HEK293 (cell line): ENCODE data around the gene RTTN.

Experiments used
- CTCF ChIA-PET: fragments of 350-600 bp; formaldehyde crosslinking; extraction: SDS; loops from one replicate; lab custom pipeline; 2021; ENCODE audit warnings: antibody characterized with exemption; lab: Yijun Ruan, JAX
- POLR2A ChIA-PET: fragments of 300-600 bp; formaldehyde crosslinking; extraction: SDS; loops from one replicate; lab custom pipeline; 2020; ENCODE audit warnings: antibody characterized with exemption, inconsistent platforms; lab: Yijun Ruan, JAX
- H3K27ac ChIP-seq: fragments of 200-500 bp; sonication (Bioruptor generic); 2 replicates; pipeline ENCODE4 v1.5.1; 2014; ENCODE audit warnings: low read depth, low read length, control low read depth, inconsistent platforms; ENCODE audit errors: extremely low read depth
- H3K36me3 ChIP-seq, 2 experiments: fragments of 200-500 bp in 1 of 2; sonication (Bioruptor generic) in 1 of 2; 1 replicate in 1 of 2; 2 replicates in 1 of 2; pipeline ENCODE4 v1.5.1; 2014 to 2017; ENCODE audit warnings: inconsistent platforms in 2 of 2, low read length in 2 of 2; ENCODE audit not compliant: control insufficient read depth in 2 of 2, insufficient read depth in 1 of 2
- H3K4me1 ChIP-seq: fragments of 200-500 bp; sonication (Bioruptor generic); 2 replicates; pipeline ENCODE4 v1.5.1; 2014; ENCODE audit warnings: mild to moderate bottlenecking, low read length, inconsistent platforms; ENCODE audit not compliant: control insufficient read depth, insufficient read depth
- H3K4me3 ChIP-seq: 2 replicates; pipeline ENCODE4 v1.5.1; 2011; ENCODE audit warnings: low read depth, mild to moderate bottlenecking, control low read depth, low read length, moderate library complexity
- H3K9me3 ChIP-seq: fragments of 200-500 bp; sonication (Bioruptor generic); 2 replicates; pipeline ENCODE4 v1.5.1; 2014; ENCODE audit warnings: low read depth, low read length, inconsistent platforms; ENCODE audit not compliant: control insufficient read depth, insufficient read depth
- KLF7 ChIP-seq: fragments of 450-650 bp; formaldehyde crosslinking; IDR thresholded peaks from 2 replicates; pipeline ENCODE4 v1.5.1; 2016; ENCODE audit warnings: missing biosample characterization, missing genetic modification characterization, borderline replicate concordance
- MZF1 ChIP-seq: fragments of 450-650 bp; formaldehyde crosslinking; IDR thresholded peaks from 2 replicates; pipeline ENCODE4 v1.5.1; 2017; ENCODE audit warnings: missing biosample characterization, missing genetic modification characterization, borderline replicate concordance
- SALL2 ChIP-seq: fragments of 450-650 bp; formaldehyde crosslinking; IDR thresholded peaks from 2 replicates; pipeline ENCODE4 v1.5.0; 2017; ENCODE audit warnings: missing biosample characterization, mild to moderate bottlenecking, missing genetic modification characterization, borderline replicate concordance
- SP2 ChIP-seq: fragments of 450-650 bp; formaldehyde crosslinking; IDR thresholded peaks from 2 replicates; pipeline ENCODE4 v1.5.1; 2016; ENCODE audit warnings: missing biosample characterization, missing genetic modification characterization
- SP7 ChIP-seq: fragments of 450-650 bp; formaldehyde crosslinking; IDR thresholded peaks from 2 replicates; pipeline ENCODE4 v1.5.1; 2016; ENCODE audit warnings: missing biosample characterization, missing genetic modification characterization
- ZBTB48 ChIP-seq: fragments of 450-650 bp; formaldehyde crosslinking; IDR thresholded peaks from 2 replicates; pipeline ENCODE4 v1.5.1; 2016; ENCODE audit warnings: missing biosample characterization, missing genetic modification characterization
- ZBTB7A ChIP-seq: fragments of 450-650 bp; formaldehyde crosslinking; IDR thresholded peaks from 2 replicates; pipeline ENCODE4 v1.5.1; 2016; ENCODE audit warnings: low read depth, missing biosample characterization, missing genetic modification characterization
- ZFP3 ChIP-seq: fragments of 450-650 bp; formaldehyde crosslinking; IDR thresholded peaks from 2 replicates; pipeline ENCODE4 v1.5.1; 2016; ENCODE audit warnings: low read depth, missing biosample characterization, missing genetic modification characterization
- ZNF114 ChIP-seq: fragments of 450-650 bp; formaldehyde crosslinking; IDR thresholded peaks from 2 replicates; pipeline ENCODE4 v1.5.0; 2017; ENCODE audit warnings: missing biosample characterization, missing genetic modification characterization
- ZNF138 ChIP-seq: fragments of 450-650 bp; formaldehyde crosslinking; IDR thresholded peaks from 2 replicates; pipeline ENCODE4 v1.5.1; 2016; ENCODE audit warnings: missing biosample characterization, missing genetic modification characterization, borderline replicate concordance
- ZNF146 ChIP-seq: fragments of 450-650 bp; formaldehyde crosslinking; IDR thresholded peaks from 2 replicates; pipeline ENCODE4 v1.5.1; 2016; ENCODE audit warnings: missing biosample characterization, missing genetic modification characterization
- ZNF157 ChIP-seq: fragments of 450-650 bp; formaldehyde crosslinking; IDR thresholded peaks from 2 replicates; pipeline ENCODE4 v1.5.1; 2016; ENCODE audit warnings: missing biosample characterization, missing genetic modification characterization
- ZNF211 ChIP-seq: fragments of 450-650 bp; formaldehyde crosslinking; IDR thresholded peaks from 2 replicates; pipeline ENCODE4 v1.5.1; 2016; ENCODE audit warnings: low read depth, missing biosample characterization, missing genetic modification characterization
- ZNF223 ChIP-seq: fragments of 450-650 bp; formaldehyde crosslinking; IDR thresholded peaks from 2 replicates; pipeline ENCODE4 v1.5.1; 2016; ENCODE audit warnings: missing biosample characterization, missing genetic modification characterization
- ZNF248 ChIP-seq: fragments of 450-650 bp; formaldehyde crosslinking; IDR thresholded peaks from 2 replicates; pipeline ENCODE4 v1.5.1; 2017; ENCODE audit warnings: missing biosample characterization, missing genetic modification characterization
- ZNF311 ChIP-seq: fragments of 450-650 bp; formaldehyde crosslinking; IDR thresholded peaks from 2 replicates; pipeline ENCODE4 v1.5.1; 2017; ENCODE audit warnings: missing biosample characterization, missing genetic modification characterization, borderline replicate concordance
- ZNF335 ChIP-seq: fragments of 450-650 bp; formaldehyde crosslinking; conservative IDR thresholded peaks from 2 replicates; pipeline ENCODE4 v1.5.1; 2016; ENCODE audit warnings: missing biosample characterization, missing genetic modification characterization
- ZNF341 ChIP-seq: fragments of 450-650 bp; formaldehyde crosslinking; IDR thresholded peaks from 2 replicates; pipeline ENCODE4; 2016; ENCODE audit warnings: low read depth, missing biosample characterization, missing genetic modification characterization
- ZNF366 ChIP-seq: fragments of 450-650 bp; formaldehyde crosslinking; conservative IDR thresholded peaks from 2 replicates; pipeline ENCODE4 v1.5.1; 2016; ENCODE audit warnings: missing biosample characterization, missing genetic modification characterization
- ZNF37A ChIP-seq: fragments of 450-650 bp; IDR thresholded peaks from 2 replicates; pipeline ENCODE4 v1.5.1; 2018; ENCODE audit warnings: missing biosample characterization, missing genetic modification characterization
- ZNF391 ChIP-seq: fragments of 450-650 bp; formaldehyde crosslinking; IDR thresholded peaks from 2 replicates; pipeline ENCODE4 v1.5.1; 2016; ENCODE audit warnings: low read depth, missing biosample characterization, missing genetic modification characterization, borderline replicate concordance
- ZNF596 ChIP-seq: fragments of 450-650 bp; IDR thresholded peaks from 2 replicates; pipeline ENCODE4 v1.5.0; 2018; ENCODE audit warnings: missing biosample characterization, mild to moderate bottlenecking, missing genetic modification characterization, moderate library complexity
- ZNF704 ChIP-seq: fragments of 450-650 bp; formaldehyde crosslinking; IDR thresholded peaks from 2 replicates; pipeline ENCODE4 v1.5.1; 2016; ENCODE audit warnings: missing biosample characterization, missing genetic modification characterization
- ZNF747 ChIP-seq: fragments of 450-650 bp; formaldehyde crosslinking; IDR thresholded peaks from 2 replicates; pipeline ENCODE4 v1.5.1; 2016; ENCODE audit warnings: missing biosample characterization, missing genetic modification characterization
- ZNF768 ChIP-seq: fragments of 450-650 bp; formaldehyde crosslinking; IDR thresholded peaks from 2 replicates; pipeline ENCODE4 v1.5.1; 2018; ENCODE audit warnings: missing biosample characterization, mild to moderate bottlenecking, missing genetic modification characterization
- ZNF777 ChIP-seq: fragments of 450-650 bp; formaldehyde crosslinking; IDR thresholded peaks from 2 replicates; pipeline ENCODE4 v1.5.1; 2017; ENCODE audit warnings: missing biosample characterization, missing genetic modification characterization, borderline replicate concordance
- TF ChIP-seq, protein P1 (sequence below): fragments of 450-650 bp; formaldehyde crosslinking; IDR thresholded peaks from 2 replicates; pipeline ENCODE4; 2016; ENCODE audit warnings: missing biosample characterization, missing genetic modification characterization
- TF ChIP-seq, protein P2 (sequence below): fragments of 450-650 bp; formaldehyde crosslinking; IDR thresholded peaks from 2 replicates; pipeline ENCODE4 v1.5.1; 2016; ENCODE audit warnings: missing biosample characterization, missing genetic modification characterization
- TF ChIP-seq, protein P3 (sequence below): fragments of 450-650 bp; formaldehyde crosslinking; IDR thresholded peaks from 2 replicates; pipeline ENCODE4 v1.5.1; 2017; ENCODE audit warnings: missing biosample characterization, missing genetic modification characterization
- TF ChIP-seq, protein P4 (sequence below): fragments of 450-650 bp; formaldehyde crosslinking; IDR thresholded peaks from 2 replicates; pipeline ENCODE4 v1.5.1; 2017; ENCODE audit warnings: missing biosample characterization, missing genetic modification characterization

The RTTN gene

DNA sequence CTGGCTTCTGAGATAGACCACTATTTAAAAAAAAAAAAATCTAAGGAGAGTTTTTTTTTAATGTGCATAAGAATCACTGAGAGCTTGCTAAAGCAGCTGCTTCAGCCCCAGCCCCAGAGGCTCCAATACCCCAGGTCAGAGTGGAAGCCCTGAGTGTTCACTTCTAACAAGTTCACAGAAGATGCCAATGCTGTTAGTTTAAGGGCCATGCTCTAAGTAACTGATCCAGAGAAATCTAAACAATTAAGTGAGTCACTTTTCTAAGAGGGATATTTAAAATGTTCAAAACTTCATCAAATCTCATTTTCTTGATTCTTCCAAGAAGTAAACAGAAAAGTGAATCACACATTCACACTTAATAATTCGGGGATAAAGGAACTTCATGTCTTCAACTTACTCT lies 131.4 kb downstream of the RTTN start:
- ChIA-PET CTCF (interaction anchor here (0.6 to 1.3 kb wide), 4 partner anchors 78 to 388 kb away, joined by 3 to 6 read pairs (median 4); no protein-coding TSS in a partner anchor), POLR2A (no interaction called here)
- Histone ChIP-seq H3K4me3 (no peak overlapping the region), H3K4me1 (no peaks in the 10 kb centered on the region), H3K27ac (no peak overlapping the region), H3K36me3 (peaks cover 0 to 6% of the 10 kb centered on the region in 2 experiments; a peak in 1 of 3 replicates), H3K9me3 (no peaks in the 10 kb centered on the region)
- TF ChIP-seq ZNF341 (tag by site-specific recombination) (no peak), KLF7 (no peak), ZBTB48 (no peak), ZNF704 (no peak), ZNF747 (tag by site-specific recombination) (no peak), ZNF248 (tag by site-specific recombination) (no peak), ZNF366 (tag by site-specific recombination) (no peak), MZF1 (tag by site-specific recombination) (no peak), SP7 (no peak), ZNF596 (no peak), ZNF138 (no peak), ZNF335 (tag by site-specific recombination) (no peak), ZNF768 (tag by site-specific recombination) (no peak), ZNF37A (no peak), SALL2 (tag by site-specific recombination) (no peak), ZNF391 (tag by site-specific recombination) (no peak), ZNF157 (no peak), ZNF114 (tag by site-specific recombination) (no peak)
- TF ChIP-seq, protein P1, sequence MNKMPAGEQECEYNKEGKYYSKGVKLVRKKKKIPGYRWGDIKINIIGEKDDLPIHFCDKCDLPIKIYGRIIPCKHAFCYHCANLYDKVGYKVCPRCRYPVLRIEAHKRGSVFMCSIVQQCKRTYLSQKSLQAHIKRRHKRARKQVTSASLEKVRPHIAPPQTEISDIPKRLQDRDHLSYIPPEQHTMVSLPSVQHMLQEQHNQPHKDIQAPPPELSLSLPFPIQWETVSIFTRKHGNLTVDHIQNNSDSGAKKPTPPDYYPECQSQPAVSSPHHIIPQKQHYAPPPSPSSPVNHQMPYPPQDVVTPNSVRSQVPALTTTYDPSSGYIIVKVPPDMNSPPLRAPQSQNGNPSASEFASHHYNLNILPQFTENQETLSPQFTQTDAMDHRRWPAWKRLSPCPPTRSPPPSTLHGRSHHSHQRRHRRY (tag by site-specific recombination): no peak
- TF ChIP-seq, protein P2, sequence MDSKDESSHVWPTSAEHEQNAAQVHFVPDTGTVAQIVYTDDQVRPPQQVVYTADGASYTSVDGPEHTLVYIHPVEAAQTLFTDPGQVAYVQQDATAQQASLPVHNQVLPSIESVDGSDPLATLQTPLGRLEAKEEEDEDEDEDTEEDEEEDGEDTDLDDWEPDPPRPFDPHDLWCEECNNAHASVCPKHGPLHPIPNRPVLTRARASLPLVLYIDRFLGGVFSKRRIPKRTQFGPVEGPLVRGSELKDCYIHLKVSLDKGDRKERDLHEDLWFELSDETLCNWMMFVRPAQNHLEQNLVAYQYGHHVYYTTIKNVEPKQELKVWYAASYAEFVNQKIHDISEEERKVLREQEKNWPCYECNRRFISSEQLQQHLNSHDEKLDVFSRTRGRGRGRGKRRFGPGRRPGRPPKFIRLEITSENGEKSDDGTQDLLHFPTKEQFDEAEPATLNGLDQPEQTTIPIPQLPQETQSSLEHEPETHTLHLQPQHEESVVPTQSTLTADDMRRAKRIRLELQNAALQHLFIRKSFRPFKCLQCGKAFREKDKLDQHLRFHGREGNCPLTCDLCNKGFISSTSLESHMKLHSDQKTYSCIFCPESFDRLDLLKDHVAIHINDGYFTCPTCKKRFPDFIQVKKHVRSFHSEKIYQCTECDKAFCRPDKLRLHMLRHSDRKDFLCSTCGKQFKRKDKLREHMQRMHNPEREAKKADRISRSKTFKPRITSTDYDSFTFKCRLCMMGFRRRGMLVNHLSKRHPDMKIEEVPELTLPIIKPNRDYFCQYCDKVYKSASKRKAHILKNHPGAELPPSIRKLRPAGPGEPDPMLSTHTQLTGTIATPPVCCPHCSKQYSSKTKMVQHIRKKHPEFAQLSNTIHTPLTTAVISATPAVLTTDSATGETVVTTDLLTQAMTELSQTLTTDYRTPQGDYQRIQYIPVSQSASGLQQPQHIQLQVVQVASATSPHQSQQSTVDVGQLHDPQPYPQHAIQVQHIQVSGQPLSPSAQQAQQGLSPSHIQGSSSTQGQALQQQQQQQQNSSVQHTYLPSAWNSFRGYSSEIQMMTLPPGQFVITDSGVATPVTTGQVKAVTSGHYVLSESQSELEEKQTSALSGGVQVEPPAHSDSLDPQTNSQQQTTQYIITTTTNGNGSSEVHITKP (tag by site-specific recombination): no peak

DNA sequence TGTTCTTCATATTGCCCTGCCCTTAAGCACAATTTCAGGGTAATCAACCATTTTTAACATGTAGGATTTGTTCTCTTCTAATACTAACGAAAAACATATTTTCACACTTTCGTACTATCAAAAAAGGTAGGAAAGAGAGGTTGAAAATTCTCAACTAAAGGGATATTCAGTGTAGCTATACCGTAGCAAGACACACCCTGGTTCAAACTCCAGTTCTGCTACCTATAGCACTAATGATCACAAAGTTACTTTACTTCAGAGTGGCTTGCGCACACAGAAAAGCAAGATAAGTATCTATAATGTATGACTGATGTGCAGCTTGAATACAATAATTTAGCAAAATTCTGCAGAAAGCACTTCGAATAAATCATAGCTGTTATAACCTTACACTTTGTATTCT lies 132.1 kb downstream of the RTTN start:
- Histone ChIP-seq H3K4me1 (no peaks in the 10 kb centered on the region), H3K4me3 (no peak overlapping the region), H3K9me3 (no peaks in the 10 kb centered on the region)
- CTCF ChIA-PET: interaction anchor here (1.3 kb wide), 1 partner anchor 377 kb away, joined by 4 read pairs; no protein-coding TSS in a partner anchor
- TF ChIP-seq ZFP3 (tag by site-specific recombination) (no peak), ZBTB7A (no peak), SP2 (tag by site-specific recombination) (no peak), ZNF223 (tag by site-specific recombination) (no peak), ZNF211 (no peak), ZNF777 (tag by site-specific recombination) (no peak), ZNF146 (tag by site-specific recombination) (no peak), ZNF311 (tag by site-specific recombination) (no peak)
- TF ChIP-seq, protein P3, sequence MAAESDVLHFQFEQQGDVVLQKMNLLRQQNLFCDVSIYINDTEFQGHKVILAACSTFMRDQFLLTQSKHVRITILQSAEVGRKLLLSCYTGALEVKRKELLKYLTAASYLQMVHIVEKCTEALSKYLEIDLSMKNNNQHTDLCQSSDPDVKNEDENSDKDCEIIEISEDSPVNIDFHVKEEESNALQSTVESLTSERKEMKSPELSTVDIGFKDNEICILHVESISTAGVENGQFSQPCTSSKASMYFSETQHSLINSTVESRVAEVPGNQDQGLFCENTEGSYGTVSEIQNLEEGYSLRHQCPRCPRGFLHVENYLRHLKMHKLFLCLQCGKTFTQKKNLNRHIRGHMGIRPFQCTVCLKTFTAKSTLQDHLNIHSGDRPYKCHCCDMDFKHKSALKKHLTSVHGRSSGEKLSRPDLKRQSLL (tag by site-specific recombination): no peak
- TF ChIP-seq, protein P4, sequence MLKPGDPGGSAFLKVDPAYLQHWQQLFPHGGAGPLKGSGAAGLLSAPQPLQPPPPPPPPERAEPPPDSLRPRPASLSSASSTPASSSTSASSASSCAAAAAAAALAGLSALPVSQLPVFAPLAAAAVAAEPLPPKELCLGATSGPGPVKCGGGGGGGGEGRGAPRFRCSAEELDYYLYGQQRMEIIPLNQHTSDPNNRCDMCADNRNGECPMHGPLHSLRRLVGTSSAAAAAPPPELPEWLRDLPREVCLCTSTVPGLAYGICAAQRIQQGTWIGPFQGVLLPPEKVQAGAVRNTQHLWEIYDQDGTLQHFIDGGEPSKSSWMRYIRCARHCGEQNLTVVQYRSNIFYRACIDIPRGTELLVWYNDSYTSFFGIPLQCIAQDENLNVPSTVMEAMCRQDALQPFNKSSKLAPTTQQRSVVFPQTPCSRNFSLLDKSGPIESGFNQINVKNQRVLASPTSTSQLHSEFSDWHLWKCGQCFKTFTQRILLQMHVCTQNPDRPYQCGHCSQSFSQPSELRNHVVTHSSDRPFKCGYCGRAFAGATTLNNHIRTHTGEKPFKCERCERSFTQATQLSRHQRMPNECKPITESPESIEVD (tag by site-specific recombination): no peak
- TF ChIP-seq, all 188 proteins: peak for 0
- Histone ChIP-seq H3K27ac (no peak overlapping the region), H3K36me3 (peaks cover 0 to 7% of the 10 kb centered on the region in 2 experiments; a peak in 1 of 3 replicates)
- POLR2A ChIA-PET: no interaction called here
